ENCODE results near the gene FOXD4.
"Not testable (repeated sequence)": the region's sequence is repeated elsewhere in the genome, so short reads cannot be mapped to it uniquely, and the experiment has no call there.

Gene FOXD4

GRCh38 chr9:94992-95391, 23.2 kb downstream of the FOXD4 start:
- FAIRE-seq; DNase-seq (ENCODE audit: insufficient read length, low spot score): not testable (repeated sequence)

GRCh38 chr9:94323-94722, 23.9 kb downstream of the FOXD4 start:
- not testable (repeated sequence) for DNase-seq (ENCODE audit: insufficient read length, low spot score); FAIRE-seq

- FAIRE-seq = not testable (repeated sequence)
Measured at GRCh38 chr9:93909-94308, 24.3 kb downstream of the FOXD4 start.

GRCh38 chr9:90851-91250, 27.4 kb downstream of the FOXD4 start:
- FAIRE-seq; DNase-seq (ENCODE audit: insufficient read length, low spot score): not testable (repeated sequence)

More at GRCh38 chr9:93909-94308, 24.3 kb downstream of the FOXD4 start:
- not testable (repeated sequence) for DNase-seq (ENCODE audit: insufficient read length, low spot score)

- not testable (repeated sequence) for DNase-seq (ENCODE audit: insufficient read length, low spot score); FAIRE-seq
Measured at GRCh38 chr9:88396-89037, 29.7 kb downstream of the FOXD4 start.

- not testable (repeated sequence) for FAIRE-seq; DNase-seq (ENCODE audit: insufficient read length, low spot score)
Measured at GRCh38 chr9:87860-88259, 30.4 kb downstream of the FOXD4 start.

GRCh38 chr9:87105-87504, 31.1 kb downstream of the FOXD4 start:
- DNase-seq (ENCODE audit: insufficient read length, low spot score); FAIRE-seq: not testable (repeated sequence)

- not testable (repeated sequence) for DNase-seq (ENCODE audit: insufficient read length, low spot score); FAIRE-seq
Measured at GRCh38 chr9:86697-87096, 31.5 kb downstream of the FOXD4 start.

- not testable (repeated sequence) for DNase-seq (ENCODE audit: insufficient read length, low spot score); FAIRE-seq
Measured at GRCh38 chr9:82932-83689, 35.1 kb downstream of the FOXD4 start.

- not testable (repeated sequence) for FAIRE-seq; DNase-seq (ENCODE audit: insufficient read length, low spot score)
Measured at GRCh38 chr9:78333-78732, 39.9 kb downstream of the FOXD4 start.

- FAIRE-seq = not testable (repeated sequence)
Measured at GRCh38 chr9:76389-76788, 41.8 kb downstream of the FOXD4 start.

GRCh38 chr9:73900-74525, 44.2 kb downstream of the FOXD4 start:
- FAIRE-seq; DNase-seq (ENCODE audit: insufficient read length, low spot score): not testable (repeated sequence)

More at GRCh38 chr9:76389-76788, 41.8 kb downstream of the FOXD4 start:
- DNase-seq (ENCODE audit: insufficient read length, low spot score) = not testable (repeated sequence)

- FAIRE-seq; DNase-seq (ENCODE audit: insufficient read length, low spot score): not testable (repeated sequence)
Measured at GRCh38 chr9:73076-73899, 44.9 kb downstream of the FOXD4 start.
